ENCODE measurements around the gene LDLRAD4. TPM values are rescaled to one million over a fixed set of nuclear protein-coding genes. Genes with fewer than 3 reads are reported as not detected.

LDLRAD4 gene
- polyA plus RNA-seq, 1 donor, result 9.3 TPM

Other genes with a start within 250 kb of the LDLRAD4 start
- 21.0 TPM for gene CEP192, start 227.4 kb upstream of the LDLRAD4 start, polyA plus RNA-seq (ENCODE audit: insufficient read length)

Measured in forelimb muscle (tissue), 1 donor.